Fibroblast of mammary gland (primary cell): Measurements from ENCODE around the gene PUS1.
A peak's percentile ranks its signal among the peaks of the same experiment; 100 is the strongest.
"Not testable (repeated sequence)": the region's sequence is repeated elsewhere in the genome, so short reads cannot be mapped to it uniquely, and the experiment has no call there.

Source experiments
- DNase-seq: peaks from one replicate; pipeline ENCODE4 v3.0.0-alpha.2; 2010; ENCODE audit warnings: low read depth
- H3K4me3 ChIP-seq: 2 replicates; pipeline ENCODE4 v1.5.1; 2011; ENCODE audit warnings: low read depth, mild to moderate bottlenecking, low read length, moderate library complexity; ENCODE audit not compliant: control insufficient read depth
- TF ChIP-seq, protein P1 (sequence below): conservative IDR thresholded peaks from 2 replicates; pipeline ENCODE4 v1.5.1; 2011; ENCODE audit warnings: low read depth, low read length, inconsistent platforms; ENCODE audit not compliant: control insufficient read depth, insufficient read depth

The PUS1 gene

DNA sequence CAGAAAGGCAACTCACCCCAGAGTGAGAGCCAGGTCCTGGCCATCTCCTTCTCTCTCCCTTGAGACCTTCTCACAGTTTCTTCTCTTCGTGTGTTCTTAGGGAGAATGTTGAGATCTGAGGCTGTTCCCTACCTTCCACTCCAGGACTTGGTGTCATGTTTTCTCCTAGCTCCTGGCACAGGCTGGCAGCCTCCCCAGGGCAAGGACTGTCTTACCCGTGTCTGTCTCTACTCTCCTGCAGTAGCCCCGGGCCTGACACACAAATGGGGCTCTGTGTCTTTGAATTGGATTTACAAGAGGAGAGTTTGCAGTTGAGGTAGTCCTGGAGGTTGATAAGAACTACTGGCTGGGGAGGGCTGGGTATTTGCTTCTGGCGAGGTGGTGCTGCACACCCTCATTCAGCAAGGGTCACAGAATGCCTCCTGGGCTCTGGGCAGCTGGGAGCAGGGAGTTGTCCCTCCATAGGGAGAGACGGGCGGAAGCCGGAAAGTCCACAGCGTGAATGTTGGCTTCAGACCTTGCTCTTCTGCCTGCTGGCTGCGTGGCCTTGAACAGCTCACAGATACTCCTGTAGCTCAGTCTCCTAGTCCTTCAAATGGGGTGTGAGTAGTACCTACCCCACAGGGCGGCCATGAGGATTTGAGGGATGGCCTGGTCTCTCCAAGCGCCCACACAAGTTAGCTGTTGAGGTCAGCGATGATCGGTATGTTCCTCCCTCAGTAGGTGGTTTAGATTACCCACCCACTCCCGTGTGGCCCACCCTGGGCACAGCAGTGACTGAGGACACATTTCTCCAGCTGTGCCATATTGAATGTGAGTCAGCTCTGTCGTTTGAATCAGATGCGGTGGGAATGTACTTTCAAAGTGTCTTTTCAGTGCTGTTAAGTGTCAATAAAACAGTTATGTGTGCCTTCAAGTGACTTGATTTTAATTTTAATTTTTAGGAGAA lies 30.8 kb downstream of the PUS1 start:
- H3K4me3 ChIP-seq: no peak overlapping the region
- TF ChIP-seq, protein P1, sequence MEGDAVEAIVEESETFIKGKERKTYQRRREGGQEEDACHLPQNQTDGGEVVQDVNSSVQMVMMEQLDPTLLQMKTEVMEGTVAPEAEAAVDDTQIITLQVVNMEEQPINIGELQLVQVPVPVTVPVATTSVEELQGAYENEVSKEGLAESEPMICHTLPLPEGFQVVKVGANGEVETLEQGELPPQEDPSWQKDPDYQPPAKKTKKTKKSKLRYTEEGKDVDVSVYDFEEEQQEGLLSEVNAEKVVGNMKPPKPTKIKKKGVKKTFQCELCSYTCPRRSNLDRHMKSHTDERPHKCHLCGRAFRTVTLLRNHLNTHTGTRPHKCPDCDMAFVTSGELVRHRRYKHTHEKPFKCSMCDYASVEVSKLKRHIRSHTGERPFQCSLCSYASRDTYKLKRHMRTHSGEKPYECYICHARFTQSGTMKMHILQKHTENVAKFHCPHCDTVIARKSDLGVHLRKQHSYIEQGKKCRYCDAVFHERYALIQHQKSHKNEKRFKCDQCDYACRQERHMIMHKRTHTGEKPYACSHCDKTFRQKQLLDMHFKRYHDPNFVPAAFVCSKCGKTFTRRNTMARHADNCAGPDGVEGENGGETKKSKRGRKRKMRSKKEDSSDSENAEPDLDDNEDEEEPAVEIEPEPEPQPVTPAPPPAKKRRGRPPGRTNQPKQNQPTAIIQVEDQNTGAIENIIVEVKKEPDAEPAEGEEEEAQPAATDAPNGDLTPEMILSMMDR: no peak
- peak; percentile 30 for DNase-seq

DNA sequence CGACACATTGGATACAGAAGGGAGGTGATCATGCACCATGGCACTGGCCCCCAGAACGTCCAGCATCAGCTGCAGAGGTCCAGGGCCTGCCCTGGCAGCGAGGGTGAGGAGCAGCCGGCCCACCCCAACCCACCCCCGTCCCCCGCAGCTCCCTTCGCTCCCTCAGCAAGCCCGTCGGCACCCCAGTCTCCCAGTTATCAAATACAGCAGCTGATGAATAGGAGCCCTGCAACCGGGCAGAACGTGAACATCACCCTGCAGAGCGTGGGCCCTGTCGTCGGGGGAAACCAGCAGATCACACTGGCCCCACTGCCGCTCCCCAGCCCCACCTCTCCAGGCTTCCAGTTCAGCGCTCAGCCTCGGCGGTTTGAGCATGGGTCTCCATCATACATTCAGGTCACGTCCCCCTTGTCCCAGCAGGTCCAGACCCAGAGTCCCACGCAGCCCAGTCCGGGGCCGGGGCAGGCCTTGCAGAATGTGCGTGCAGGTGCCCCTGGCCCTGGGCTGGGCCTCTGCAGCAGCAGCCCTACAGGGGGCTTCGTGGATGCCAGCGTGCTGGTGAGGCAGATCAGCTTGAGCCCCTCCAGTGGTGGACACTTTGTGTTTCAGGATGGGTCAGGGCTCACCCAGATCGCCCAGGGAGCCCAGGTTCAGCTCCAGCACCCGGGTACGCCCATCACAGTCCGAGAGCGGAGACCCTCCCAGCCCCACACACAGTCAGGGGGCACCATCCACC lies 31.7 kb downstream of the PUS1 start:
- H3K4me3 ChIP-seq: not testable (repeated sequence)

DNA sequence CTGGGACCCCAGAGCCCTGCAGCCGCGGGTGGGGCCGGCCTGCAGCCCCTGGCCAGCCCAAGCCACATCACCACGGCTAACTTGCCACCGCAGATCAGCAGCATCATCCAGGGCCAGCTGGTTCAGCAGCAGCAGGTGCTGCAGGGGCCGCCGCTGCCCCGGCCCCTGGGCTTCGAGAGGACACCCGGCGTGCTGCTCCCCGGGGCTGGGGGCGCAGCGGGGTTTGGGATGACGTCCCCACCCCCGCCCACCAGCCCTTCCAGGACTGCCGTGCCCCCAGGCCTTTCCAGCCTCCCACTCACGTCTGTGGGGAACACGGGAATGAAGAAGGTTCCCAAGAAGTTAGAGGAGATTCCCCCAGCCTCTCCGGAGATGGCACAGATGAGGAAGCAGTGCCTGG lies 32.3 kb downstream of the PUS1 start:
- not testable (repeated sequence) for H3K4me3 ChIP-seq, DNase-seq

More for the DNA sequence above, 31.7 kb downstream of the PUS1 start:
- not testable (repeated sequence) for DNase-seq

DNA sequence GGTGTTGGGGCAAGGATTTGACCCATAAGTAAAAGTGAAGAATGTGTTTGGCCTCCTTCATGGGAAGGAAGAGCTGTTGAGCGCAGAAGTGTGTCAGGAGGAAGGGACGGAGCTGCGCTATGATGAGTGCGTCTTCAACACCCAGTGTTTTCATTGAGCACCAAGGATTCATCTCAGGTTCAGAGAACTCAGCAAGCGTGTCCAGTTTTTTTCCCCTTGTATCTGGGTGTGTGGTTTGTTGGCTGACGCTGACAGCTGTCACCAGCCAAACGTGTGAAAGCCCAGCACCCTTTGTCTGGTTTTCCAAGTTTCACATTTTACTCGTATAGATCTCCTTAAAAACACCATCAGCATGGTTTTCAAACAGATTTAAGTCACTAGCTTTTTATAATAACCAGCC lies 33.0 kb downstream of the PUS1 start:
- H3K4me3 ChIP-seq: no peak overlapping the region
- no peak for DNase-seq
- TF ChIP-seq, protein P1: no peak

DNA sequence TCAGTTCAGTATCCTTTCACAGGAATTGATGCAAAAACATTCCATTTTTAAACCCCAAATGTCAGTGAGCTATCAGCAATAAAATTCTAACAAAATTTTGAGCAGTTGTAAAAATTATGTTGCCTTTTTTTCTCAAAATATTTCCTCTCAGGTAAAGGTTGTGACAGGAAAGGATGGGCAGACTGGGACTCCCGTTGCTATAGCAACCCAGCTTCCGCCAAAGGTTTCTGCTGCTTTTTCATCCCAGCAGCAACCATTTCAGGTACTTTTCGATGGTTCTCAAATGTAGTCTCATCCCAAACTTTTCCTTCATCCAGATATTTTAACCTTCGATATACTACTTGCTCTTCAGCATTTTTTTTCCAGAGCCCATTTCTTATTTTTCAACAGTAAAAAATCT lies 34.3 kb downstream of the PUS1 start:
- H3K4me3 ChIP-seq: no peak overlapping the region
- TF ChIP-seq, protein P1: no peak
- DNase-seq: no peak

DNA sequence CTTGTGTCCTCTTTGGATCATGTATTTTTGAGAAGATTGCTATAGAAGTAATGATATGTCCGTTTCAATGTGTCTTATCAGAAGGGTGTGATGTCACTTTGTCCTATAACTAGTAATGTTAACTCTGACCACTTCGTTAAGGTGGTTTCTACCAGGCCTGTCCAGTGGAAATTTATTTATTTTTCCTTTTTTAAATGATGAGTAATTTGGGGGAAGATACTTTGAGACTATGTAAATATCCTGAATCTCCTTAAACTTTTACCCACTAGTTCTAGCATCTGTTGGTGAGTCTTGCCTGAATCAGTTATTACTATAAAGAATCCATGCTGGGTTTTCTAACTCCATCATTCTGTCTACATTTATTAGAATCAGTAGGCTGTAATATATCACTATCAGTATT lies 36.0 kb downstream of the PUS1 start:
- no peak overlapping the region for H3K4me3 ChIP-seq
- peak; percentile 67 for DNase-seq
- TF ChIP-seq, protein P1: no peak

DNA sequence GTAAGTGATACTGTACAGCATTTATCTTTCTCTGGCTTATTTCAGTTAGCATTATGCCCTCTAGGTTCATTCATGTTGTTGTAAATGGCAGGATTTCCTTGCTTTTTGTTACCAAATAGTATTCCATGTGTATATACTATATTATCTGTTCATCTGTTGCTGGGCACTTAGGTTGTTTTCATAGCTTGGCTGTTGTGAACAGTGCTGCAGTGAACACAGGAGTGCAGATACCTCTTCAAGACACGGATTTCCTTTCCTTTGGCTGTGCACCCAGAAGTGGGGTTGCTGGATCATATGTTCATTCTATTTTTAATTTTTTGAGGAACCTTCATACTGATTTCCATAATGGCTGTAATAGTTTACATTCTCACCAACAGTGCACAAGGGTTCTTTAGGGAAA lies 42.1 kb downstream of the PUS1 start:
- DNase-seq: no peak
- H3K4me3 ChIP-seq: no peak overlapping the region
- TF ChIP-seq, protein P1: no peak
